GM12872 (cell line): ENCODE results near the gene TP53I11.
A peak's percentile ranks its signal among the peaks of the same experiment; 100 is the strongest.

ENCODE experiments used
- TF ChIP-seq, protein P1 (sequence below): IDR thresholded peaks from 3 replicates; pipeline ENCODE4 v1.5.1; 2011; ENCODE audit warnings: low read depth, mild to moderate bottlenecking, low read length, moderate library complexity; ENCODE audit not compliant: insufficient read depth

The TP53I11 gene

GRCh38 chr11:44950625-44951476 lies at the start of gene TP53I11:
TP53I11 (minus strand) TSS chr11:44950883; CDS start chr11:44938335, 12,548 bp downstream.
- TF ChIP-seq, protein P1, sequence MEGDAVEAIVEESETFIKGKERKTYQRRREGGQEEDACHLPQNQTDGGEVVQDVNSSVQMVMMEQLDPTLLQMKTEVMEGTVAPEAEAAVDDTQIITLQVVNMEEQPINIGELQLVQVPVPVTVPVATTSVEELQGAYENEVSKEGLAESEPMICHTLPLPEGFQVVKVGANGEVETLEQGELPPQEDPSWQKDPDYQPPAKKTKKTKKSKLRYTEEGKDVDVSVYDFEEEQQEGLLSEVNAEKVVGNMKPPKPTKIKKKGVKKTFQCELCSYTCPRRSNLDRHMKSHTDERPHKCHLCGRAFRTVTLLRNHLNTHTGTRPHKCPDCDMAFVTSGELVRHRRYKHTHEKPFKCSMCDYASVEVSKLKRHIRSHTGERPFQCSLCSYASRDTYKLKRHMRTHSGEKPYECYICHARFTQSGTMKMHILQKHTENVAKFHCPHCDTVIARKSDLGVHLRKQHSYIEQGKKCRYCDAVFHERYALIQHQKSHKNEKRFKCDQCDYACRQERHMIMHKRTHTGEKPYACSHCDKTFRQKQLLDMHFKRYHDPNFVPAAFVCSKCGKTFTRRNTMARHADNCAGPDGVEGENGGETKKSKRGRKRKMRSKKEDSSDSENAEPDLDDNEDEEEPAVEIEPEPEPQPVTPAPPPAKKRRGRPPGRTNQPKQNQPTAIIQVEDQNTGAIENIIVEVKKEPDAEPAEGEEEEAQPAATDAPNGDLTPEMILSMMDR, result peak; percentile 41; the same call in 1 of the 3 replicates

DNA sequence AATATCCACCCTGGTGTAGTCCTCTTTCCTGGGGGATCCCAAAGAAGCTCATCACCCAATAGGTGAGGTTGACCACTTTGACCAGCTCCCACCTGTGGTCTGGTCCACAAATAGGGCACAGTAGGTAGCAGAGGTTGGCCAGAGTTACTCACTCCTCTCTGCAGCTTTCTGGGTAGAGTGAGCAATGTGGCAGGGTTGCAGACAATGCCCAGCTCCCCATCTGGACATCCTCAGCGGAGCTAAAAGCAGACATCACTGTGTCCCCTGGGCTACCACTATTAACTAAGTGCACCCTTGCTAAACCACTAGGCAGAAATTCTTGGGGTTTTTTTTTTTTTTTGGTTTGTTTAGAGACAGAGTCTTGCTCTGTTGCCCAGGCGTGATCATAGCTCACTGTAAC lies 48.4 kb upstream of the TP53I11 start:
- TF ChIP-seq, protein P1, result no peak

GRCh38 chr11:44998051-44998450 lies 47.4 kb upstream of the TP53I11 start:
- TF ChIP-seq, protein P1, result no peak

DNA sequence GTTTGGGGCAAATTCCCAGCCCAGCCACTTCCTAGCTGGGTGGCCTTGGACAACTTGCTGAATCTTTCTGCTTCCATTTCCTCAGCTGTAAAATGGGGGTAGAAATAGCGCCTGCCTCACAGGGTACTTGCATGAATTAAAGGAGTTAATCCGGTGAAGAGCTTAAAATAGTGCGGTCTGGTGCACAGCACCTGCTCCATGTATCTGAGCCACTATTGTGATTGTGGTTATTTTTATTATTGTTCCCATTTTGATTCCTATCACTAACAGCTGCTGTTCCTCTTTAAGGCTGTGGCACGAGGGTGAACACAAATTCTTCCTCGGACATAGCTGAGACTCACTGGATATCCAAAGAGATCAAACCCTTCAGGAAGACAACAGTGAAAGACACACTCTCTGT lies 46.9 kb upstream of the TP53I11 start:
- TF ChIP-seq, protein P1, result no peak

- TF ChIP-seq, protein P1, result no peak
These were observed 44.1 kb upstream of the TP53I11 start for GRCh38 chr11:44994753-44995152.

- TF ChIP-seq, protein P1, result no peak
These were observed 43.5 kb upstream of the TP53I11 start for GRCh38 chr11:44993971-44994704.

DNA sequence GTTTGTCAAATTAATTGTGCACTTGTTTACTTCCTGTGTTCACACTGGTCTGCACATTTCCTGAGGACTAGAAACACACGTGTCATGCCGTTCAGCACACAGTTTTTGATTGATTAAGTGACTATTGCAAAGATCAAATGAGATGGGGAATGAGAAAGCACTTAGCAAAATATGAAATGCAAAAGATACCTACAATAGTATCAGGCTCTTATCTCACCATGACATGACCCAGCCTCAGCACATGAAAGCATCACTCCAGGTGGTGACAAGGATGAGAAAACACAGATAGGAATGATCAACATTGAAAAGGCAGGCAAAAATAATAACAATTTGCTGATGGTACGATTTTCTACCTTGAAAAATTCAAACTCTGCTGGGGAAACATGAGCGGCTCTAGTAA lies 42.1 kb upstream of the TP53I11 start:
- TF ChIP-seq, protein P1, result no peak
